GM21447 (cell line): ENCODE measurements around the gene UBE2J2.

ENCODE experiments used
- ATAC-seq: cut with Tn5 transposase; IDR thresholded peaks from one replicate; pipeline ENCODE4 v1.9.1; 2021; ENCODE audit not compliant: unreplicated experiment

Gene UBE2J2

GRCh38 chr1:1296070-1297061 lies 22.7 kb upstream of the UBE2J2 start:
- no peak for ATAC-seq

GRCh38 chr1:1295154-1295923 lies 21.7 kb upstream of the UBE2J2 start:
- no peak for ATAC-seq

- no peak for ATAC-seq
Measured at GRCh38 chr1:1294250-1294890, 20.7 kb upstream of the UBE2J2 start.

- no peak for ATAC-seq
Measured at GRCh38 chr1:1293263-1294249, 19.9 kb upstream of the UBE2J2 start.

- ATAC-seq, result no peak
Measured at GRCh38 chr1:1292851-1293250, 19.2 kb upstream of the UBE2J2 start.

GRCh38 chr1:1292442-1292779 lies 18.8 kb upstream of the UBE2J2 start:
- ATAC-seq, result no peak

- no peak for ATAC-seq
Measured at GRCh38 chr1:1291548-1292441, 18.1 kb upstream of the UBE2J2 start.

- no peak for ATAC-seq
Measured at GRCh38 chr1:1291023-1291528, 17.4 kb upstream of the UBE2J2 start.

GRCh38 chr1:1290238-1290731 lies 16.6 kb upstream of the UBE2J2 start:
- no peak for ATAC-seq

- no peak for ATAC-seq
Measured at GRCh38 chr1:1287288-1288110, 13.8 kb upstream of the UBE2J2 start.

GRCh38 chr1:1286313-1287261 lies 12.9 kb upstream of the UBE2J2 start:
- no peak for ATAC-seq

GRCh38 chr1:1285611-1286311 lies 12.1 kb upstream of the UBE2J2 start:
- ATAC-seq, result no peak

- no peak for ATAC-seq
Measured at GRCh38 chr1:1285102-1285571, 11.5 kb upstream of the UBE2J2 start.

- ATAC-seq, result no peak
Measured at GRCh38 chr1:1284221-1285101, 10.8 kb upstream of the UBE2J2 start.

- ATAC-seq, result no peak
Measured at GRCh38 chr1:1283821-1284220, 10.2 kb upstream of the UBE2J2 start.
